ENCODE results near the gene SETMAR. TPM values are rescaled to one million over a fixed set of nuclear protein-coding genes. Genes with fewer than 3 reads are reported as not detected.
A peak's percentile ranks its signal among the peaks of the same experiment; 100 is the strongest.

Gene SETMAR
- total RNA-seq, 1 donor from 2014 or later, result 40.0 TPM

GRCh38 chr3:4306091-4306490, 2.9 kb downstream of the SETMAR start:
- H3K4me1 ChIP-seq, result peaks cover 62% of the 10 kb centered on the region
- peak overlapping the region; percentile 97 for H3K27ac ChIP-seq
- no peaks in the 10 kb centered on the region for H3K9me3 ChIP-seq
- intact Hi-C loops (cut with DNase I), result no loop called here
- DNase-seq (ENCODE audit: extremely low spot score in 2 of 2), result no peak
- no peaks in the 10 kb centered on the region for H3K36me3 ChIP-seq
- no peak overlapping the region for H3K4me3 ChIP-seq
- TF ChIP-seq CTCF (IDR thresholded peaks at IDR 0.05), result no peak
- TF ChIP-seq POLR2AphosphoS5 (IDR thresholded peaks at IDR 0.05; ENCODE audit: insufficient read depth in 1 of 2, low read depth in 1 of 2), result no peak
- TF ChIP-seq POLR2A (IDR thresholded peaks at IDR 0.05), result no peak
- H3K27me3 ChIP-seq, result no peaks in the 10 kb centered on the region

- Histone ChIP-seq H3K27me3 (no peaks in the 10 kb centered on the region), H3K4me3 (no peak overlapping the region), H3K4me1 (peaks cover 68% of the 10 kb centered on the region), H3K36me3 (no peaks in the 10 kb centered on the region), H3K9me3 (no peaks in the 10 kb centered on the region), H3K27ac (peak overlapping the region; percentile 97)
- intact Hi-C loops (cut with DNase I), result no loop called here
- peak in 1 of 2 donors; percentile 77 for TF ChIP-seq POLR2AphosphoS5 (IDR thresholded peaks at IDR 0.05; ENCODE audit: insufficient read depth in 1 of 2, low read depth in 1 of 2)
- TF ChIP-seq POLR2A (IDR thresholded peaks at IDR 0.05), result no peak
- TF ChIP-seq CTCF (IDR thresholded peaks at IDR 0.05), result no peak
- DNase-seq (ENCODE audit: extremely low spot score in 2 of 2), result no peak
Observed at GRCh38 chr3:4306860-4307259, 3.7 kb downstream of the SETMAR start.

- Histone ChIP-seq H3K27me3 (no peaks in the 10 kb centered on the region), H3K4me3 (no peak overlapping the region), H3K27ac (no peak overlapping the region), H3K9me3 (no peaks in the 10 kb centered on the region), H3K4me1 (peaks cover 55% of the 10 kb centered on the region), H3K36me3 (peaks cover 0 to 6% of the 10 kb centered on the region in 2 donors)
- DNase-seq (ENCODE audit: extremely low spot score in 2 of 2), result no peak
- intact Hi-C loops (cut with DNase I), result no loop called here
- TF ChIP-seq POLR2AphosphoS5 (IDR thresholded peaks at IDR 0.05; ENCODE audit: insufficient read depth in 1 of 2, low read depth in 1 of 2) (no peak), POLR2A (IDR thresholded peaks at IDR 0.05) (no peak), CTCF (IDR thresholded peaks at IDR 0.05) (no peak)
Observed at GRCh38 chr3:4309491-4310128, 6.4 kb downstream of the SETMAR start.

- H3K4me1 ChIP-seq, result peaks cover 41% of the 10 kb centered on the region
- TF ChIP-seq CTCF (IDR thresholded peaks at IDR 0.05) (no peak), POLR2AphosphoS5 (IDR thresholded peaks at IDR 0.05; ENCODE audit: insufficient read depth in 1 of 2, low read depth in 1 of 2) (no peak), POLR2A (IDR thresholded peaks at IDR 0.05) (no peak)
- intact Hi-C loops (cut with DNase I), result no loop called here
- H3K27ac ChIP-seq, result no peak overlapping the region
- no peak for DNase-seq (ENCODE audit: extremely low spot score in 2 of 2)
- no peaks in the 10 kb centered on the region for H3K27me3 ChIP-seq
- no peak overlapping the region for H3K4me3 ChIP-seq
- peaks cover 0 to 15% of the 10 kb centered on the region in 2 donors for H3K36me3 ChIP-seq
- H3K9me3 ChIP-seq, result no peaks in the 10 kb centered on the region
Observed at GRCh38 chr3:4310971-4311370, 7.8 kb downstream of the SETMAR start.

- no peak overlapping the region for H3K4me3 ChIP-seq
- TF ChIP-seq POLR2A (IDR thresholded peaks at IDR 0.05), result no peak
- no peak for TF ChIP-seq POLR2AphosphoS5 (IDR thresholded peaks at IDR 0.05; ENCODE audit: insufficient read depth in 1 of 2, low read depth in 1 of 2)
- no peak for TF ChIP-seq CTCF (IDR thresholded peaks at IDR 0.05)
- no peak for DNase-seq (ENCODE audit: extremely low spot score in 2 of 2)
- intact Hi-C loops (cut with DNase I), result no loop called here
- H3K4me1 ChIP-seq, result peaks cover 36% of the 10 kb centered on the region
- H3K27me3 ChIP-seq, result no peaks in the 10 kb centered on the region
- peaks cover 0 to 20% of the 10 kb centered on the region in 2 donors for H3K36me3 ChIP-seq
- no peak overlapping the region for H3K27ac ChIP-seq
- H3K9me3 ChIP-seq, result no peaks in the 10 kb centered on the region
Observed at GRCh38 chr3:4311496-4311895, 8.3 kb downstream of the SETMAR start.
